Amygdala (tissue), 56 donors: ENCODE results near the gene PRSS57.
"Not testable (repeated sequence)": the region's sequence is repeated elsewhere in the genome, so short reads cannot be mapped to it uniquely, and the experiment has no call there.

Experiments used
- DNase-seq, 56 donors: peaks; one replicate each; lab custom pipeline; 2025; lab: John Stamatoyannopoulos, UW

Gene PRSS57

DNA sequence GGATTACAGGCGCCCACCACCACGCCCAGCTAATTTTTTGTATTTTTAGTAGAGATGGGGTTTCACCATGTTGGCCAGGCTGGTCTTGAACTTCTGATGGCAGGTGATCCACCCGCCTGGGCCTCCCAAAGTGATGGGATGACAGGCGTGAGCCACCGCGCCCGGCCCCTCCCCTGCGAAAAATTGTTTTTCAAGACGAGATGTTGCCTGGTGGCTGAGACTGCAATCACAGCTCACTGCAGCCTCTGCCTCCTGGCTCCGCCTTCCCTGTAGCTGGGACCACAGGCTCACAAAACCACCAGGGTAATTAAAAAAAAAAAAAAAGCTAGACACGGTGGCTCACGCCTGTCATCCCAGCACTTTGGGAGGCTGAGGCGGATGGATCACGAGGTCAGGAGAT, 4.6 kb upstream of the PRSS57 start:
- not testable (repeated sequence) for DNase-seq

DNA sequence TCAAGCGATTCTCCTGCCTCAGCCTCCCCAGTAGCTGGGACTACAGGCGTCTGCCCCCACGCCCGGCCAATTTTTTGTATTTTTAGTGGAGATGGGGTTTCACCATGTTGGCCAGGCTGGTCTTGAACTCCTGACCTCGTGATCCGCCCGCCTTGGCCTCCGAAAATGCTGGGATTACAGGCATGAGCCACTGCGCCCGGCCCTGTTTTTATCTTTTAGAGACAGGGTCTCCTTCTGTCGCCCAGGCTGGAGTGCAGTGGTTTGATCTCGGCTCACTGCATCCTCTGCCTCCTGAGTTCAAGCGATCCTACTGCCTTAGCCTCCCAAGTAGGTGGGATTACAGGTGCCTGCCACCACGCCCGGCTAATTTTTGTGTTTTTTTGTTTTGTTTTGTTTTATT, 3.3 kb upstream of the PRSS57 start:
- not testable (repeated sequence) for DNase-seq

DNA sequence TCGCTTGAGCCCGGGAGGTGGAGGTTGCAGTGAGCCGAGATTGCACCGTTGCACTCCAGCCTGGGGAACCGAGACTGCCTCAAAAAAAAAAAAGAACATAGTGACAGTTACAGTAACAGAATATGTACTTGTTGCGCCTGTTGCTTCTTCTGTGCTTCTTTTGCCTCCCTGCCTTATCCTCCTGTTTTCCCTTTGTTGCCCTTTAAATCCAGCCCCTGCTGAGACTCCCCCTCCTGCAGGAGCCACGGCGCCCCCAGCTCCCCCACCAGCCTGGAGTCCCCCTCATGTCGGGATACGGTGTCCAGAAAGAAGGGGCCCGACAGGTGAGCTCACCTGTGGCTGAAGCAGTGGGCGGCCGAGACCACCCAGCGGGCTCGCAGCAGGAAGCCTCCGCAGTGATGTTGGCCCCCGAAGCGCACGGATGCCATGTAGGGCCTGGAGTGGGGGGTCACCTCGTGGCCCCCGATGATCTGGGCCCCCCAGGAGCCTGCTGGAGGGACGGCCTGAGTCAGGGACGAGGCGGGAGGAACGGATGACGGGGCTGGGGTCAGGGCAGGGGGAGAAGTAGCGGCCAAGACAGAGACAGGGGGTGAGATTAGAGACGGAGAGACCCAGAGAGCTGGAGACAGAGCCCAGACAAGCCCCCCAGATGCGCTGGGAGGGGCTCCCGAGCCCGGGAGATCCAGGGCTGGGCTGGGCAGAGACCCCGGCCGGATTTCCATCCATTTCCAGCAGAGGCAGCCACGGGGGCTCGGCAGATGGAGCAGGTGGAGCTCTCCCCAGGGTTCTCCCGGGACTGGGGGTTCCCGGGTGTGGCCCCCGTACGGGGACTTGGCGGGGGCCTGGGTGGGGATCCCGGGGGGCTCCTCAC, 536 bp downstream of the PRSS57 start:
- DNase-seq, result no peak

DNA sequence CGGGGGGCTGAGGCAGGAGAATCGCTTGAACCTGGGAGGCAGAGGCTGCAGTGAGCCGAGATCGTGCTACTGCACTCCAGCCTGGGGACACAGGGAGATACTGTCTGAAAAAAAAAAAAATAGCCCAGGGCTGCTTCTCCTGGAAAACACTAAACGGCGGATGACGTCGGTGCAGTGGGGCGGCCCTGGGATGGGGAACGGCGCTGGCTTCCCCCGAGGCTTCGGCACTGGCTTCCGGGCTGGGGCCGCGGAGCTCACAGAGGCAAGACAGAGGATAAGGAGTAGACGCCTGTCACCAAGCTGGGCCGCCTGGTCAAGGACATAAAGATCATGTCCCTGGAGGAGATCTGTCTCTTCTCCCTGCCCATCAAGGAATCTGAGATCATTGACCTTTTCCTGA, 5.0 kb downstream of the PRSS57 start:
- DNase-seq, result no peak

DNA sequence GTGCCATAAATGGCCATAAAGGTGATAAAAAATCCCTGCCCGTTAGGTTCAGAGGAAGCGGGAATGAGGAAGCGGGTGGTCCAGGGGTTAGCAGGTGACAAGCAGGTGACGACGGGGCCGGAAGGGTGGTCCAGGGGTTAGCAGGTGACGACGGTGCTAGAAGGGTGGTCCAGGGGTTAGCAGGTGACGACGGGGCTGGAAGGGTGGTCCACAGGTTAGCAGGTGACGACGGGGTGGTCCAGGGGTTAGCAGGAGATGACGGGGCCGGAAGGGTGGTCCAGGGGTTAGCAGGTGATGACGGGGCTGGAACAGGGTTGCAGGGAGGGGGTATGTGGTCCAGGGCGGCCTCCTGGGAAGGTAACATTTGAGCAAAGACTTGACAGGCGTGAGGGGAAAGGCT, 6.3 kb downstream of the PRSS57 start:
- no peak for DNase-seq

DNA sequence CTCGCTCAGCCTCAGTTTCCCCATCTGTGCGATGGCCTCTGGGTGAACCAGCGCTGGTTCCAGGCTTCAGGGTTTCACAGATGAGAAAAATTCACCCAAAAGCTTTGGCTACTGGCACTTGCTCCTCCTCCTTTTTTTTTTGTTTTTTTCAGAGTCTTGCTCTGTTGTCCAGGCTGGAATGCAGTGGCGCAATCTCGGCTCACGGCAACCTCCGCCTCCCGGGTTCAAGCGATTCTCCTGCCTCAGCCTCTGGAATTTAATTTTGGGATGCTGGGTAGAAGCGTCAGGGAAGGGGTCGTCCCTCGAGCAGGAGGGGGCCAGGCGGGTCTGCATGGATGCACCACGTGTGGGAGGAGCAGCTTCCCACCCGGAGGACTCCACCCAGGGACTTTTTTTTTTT, 7.0 kb downstream of the PRSS57 start:
- no peak for DNase-seq

DNA sequence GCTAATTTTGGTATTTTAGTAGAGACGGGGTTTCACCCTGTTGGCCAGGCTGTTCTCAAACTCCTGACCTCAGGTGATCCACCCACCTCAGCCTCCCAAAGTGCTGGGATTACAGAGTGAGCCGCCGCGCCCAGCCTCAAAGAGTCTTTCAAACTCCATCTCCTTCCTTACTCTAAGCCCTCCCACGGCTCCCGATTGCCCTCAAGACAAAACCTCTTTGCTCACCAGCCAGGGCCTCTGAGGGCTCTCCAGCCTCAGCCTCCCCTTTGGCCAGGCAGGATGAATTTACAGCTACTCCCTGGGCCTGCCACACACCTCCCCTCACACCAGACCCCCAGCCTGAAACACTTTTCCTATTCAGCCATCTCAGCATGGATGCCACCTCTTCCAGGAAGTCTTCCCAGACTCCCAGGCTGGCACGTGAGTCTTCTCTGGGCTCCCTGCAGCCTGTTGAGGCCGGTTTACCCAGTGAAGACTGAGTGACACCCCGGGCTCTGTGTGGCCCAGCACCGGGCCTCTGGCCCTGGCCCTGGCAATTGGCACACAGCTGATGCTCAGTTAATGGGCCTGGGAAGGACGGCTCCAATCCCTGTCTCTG, 7.6 kb downstream of the PRSS57 start:
- DNase-seq, result no peak

DNA sequence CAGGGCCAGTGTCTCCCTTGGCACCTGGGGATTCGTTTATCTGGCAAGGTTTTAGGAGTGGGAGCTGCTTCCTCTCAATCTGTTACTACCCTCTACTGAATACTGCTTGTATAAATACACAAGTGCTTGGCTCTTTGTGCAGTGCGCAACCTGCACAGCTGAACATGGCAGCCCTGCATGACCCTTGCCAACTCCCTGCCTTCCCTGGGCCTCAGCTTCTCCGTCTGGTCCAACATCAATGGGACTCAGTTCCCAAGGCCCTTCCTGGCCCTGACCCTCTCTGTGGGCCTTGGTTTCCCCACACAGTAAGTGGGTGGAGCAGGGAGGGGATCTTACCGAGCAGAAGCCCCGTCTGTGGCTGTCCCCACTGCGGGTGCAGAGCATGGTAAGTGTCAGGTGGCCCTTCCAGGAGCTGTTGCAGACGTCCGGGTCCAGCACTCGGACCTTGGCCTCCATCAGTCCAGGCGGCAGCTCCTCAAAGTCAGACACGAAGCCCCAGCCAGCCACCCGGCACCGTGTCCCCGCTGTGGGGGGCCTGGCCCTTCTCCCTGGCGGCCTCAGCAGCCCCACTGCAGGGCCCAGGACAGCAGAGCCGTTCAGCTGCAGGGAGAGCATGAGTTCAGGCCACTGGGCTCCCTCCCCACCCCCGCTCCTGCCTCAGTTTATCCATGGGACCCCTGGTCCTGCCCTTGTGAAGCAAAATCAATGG, 8.5 kb downstream of the PRSS57 start:
- no peak for DNase-seq

DNA sequence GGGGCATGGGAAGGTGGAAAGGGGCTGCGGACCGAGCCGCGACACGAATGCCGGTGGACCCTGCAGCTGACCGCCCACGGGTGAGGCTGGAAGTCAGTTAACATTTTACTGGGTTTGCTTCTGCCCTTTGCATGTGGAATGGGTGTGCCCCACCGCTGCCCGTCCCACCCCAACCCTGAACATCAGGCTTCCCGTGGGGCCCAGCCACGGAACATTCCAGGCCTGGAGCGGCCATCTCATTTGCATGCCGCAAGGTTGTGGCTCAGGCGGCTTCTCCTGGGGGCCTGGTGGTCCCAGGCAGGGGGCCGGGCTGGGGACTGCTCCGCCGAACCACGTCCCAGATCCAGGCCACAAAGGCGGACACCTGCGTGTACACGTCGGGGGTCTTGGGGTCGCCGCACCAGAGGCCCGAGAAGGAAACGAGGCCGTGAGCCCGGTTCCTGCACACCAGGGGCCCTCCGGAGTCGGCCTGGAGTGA, 9.8 kb downstream of the PRSS57 start:
- no peak for DNase-seq

DNA sequence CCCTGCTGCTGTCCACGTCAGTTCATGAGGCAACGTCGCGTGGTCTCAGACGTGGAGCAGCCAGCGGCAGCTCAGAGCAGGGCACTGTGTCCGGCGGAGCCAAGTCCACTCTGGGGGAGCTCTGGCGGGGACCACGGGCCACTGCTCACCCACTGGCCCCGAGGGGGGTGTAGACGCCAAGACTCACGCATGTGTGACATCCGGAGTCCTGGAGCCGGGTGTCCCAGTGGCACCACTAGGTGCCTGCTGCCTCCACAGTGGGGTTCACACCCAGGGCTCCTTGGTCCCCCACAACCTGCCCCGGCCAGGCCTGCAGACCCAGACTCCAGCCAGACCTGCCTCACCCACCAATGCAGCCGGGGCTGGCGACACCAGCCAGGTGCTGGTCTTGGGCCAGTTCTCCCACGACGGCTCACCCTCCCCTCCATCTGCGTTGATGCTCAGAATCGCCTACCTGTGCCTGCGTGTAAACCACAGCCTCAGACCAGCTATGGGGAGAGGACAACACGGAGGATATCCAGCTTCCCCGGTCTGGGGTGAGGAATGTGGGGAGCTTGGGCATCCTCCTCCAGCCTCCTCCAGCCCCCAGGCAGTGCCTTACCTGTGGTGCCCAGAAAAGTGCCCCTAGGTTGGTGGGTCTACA, 12.5 kb downstream of the PRSS57 start:
- DNase-seq, result no peak

DNA sequence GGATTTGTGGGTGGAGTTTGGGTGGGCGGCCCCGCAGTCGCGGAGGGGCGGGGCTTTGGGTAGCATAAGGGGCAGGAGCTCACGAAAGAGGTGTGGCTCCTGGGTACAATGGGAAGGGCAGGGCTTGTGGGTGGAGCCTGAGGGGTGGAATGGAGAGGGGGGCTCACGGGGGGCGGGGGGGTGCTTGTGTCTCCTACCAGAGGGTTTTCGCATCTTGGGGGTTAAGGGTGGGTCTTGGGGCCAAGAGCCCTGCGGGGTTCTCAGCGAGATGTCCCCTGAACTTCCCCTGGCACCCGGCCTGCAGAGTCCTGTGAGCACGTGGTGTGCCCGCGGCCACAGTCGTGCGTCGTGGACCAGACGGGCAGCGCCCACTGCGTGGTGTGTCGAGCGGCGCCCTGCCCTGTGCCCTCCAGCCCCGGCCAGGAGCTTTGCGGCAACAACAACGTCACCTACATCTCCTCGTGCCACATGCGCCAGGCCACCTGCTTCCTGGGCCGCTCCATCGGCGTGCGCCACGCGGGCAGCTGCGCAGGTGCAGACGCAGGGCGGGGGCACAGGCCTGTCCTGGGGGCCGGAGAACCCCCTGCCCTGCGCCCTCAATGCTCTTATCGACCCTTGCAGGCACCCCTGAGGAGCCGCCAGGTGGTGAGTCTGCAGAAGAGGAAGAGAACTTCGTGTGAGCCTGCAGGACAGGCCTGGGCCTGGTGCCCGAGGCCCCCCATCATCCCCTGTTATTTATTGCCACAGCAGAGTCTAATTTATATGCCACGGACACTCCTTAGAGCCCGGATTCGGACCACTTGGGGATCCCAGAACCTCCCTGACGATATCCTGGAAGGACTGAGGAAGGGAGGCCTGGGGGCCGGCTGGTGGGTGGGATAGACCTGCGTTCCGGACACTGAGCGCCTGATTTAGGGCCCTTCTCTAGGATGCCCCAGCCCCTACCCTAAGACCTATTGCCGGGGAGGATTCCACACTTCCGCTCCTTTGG, 13.9 kb downstream of the PRSS57 start:
- peak in 6 of 56 donors; percentile 47 to 84 (median 70) for DNase-seq

DNA sequence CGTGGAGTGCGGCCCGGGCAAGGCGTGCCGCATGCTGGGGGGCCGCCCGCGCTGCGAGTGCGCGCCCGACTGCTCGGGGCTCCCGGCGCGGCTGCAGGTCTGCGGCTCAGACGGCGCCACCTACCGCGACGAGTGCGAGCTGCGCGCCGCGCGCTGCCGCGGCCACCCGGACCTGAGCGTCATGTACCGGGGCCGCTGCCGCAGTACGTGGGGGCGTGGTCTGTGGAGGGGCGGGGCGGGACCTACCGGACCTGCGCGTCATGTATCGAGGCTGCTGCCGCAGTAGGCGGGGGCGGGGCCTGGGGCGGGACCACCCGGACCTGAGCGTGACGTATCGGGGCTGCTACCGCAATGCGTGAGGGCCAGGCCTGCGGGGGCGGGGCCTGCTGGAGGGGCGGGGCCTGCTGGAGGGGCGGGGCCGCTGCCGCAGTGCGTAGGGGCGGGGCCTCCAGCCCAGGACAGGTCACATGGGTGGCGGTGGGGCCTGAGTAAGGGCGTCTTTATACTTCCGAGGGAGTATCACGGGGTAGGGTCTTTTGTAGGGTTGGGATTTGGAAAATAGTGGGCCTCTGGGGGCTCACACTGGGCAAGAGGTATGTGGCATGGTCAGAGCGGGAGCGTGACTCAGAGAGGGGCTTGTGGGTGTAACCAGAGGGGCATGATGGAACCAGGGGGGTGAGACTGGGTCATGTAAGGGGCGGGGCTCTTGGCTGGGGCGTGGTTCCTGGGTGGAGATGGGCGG, 14.8 kb downstream of the PRSS57 start:
- peak; percentile 69 to 100 (median 99) for DNase-seq

DNA sequence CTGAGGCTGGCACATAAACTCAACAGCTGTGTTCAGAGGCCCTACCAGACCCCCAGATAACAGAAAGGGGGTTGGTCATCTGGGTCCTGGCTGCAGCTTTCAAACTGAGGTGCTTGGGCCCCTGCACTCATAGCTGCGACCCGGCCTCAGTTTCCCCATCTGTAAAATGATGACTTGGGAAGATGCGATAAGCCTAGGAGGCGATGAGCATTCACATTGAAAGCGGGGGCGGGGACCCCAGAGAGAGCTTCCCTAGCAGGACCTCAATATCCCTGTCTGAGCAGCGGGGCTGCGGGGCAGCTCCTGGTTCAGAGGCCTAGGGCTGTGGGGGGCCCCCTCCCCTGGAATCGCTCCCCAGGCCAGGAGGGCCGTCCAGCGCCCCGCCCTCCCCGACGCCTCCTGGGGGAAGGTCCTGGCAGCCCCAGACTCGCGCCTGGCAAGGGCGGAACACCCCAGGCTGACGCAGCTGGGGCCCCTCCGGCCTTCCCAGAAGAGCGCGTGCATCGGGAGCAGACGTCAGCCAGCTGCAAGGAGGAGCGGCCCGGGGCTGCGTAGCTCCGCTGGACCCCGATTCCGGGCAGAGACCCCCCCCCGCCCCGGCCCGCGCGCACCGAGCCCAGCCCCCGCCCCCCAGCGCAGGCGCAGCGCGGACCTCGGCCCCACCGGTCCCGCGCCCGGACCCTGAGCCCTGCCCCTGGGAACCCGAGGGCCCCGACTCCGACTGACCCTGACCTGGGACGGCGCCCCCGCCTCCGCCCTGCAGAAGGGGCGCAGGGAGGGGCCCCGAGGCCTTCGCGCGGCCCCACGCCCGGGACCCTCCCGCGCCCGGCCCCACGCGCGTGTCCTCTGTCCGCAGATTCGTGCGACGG, 15.6 kb downstream of the PRSS57 start:
- DNase-seq, result peak in 30 of 56 donors; percentile 34 to 69 (median 51)

DNA sequence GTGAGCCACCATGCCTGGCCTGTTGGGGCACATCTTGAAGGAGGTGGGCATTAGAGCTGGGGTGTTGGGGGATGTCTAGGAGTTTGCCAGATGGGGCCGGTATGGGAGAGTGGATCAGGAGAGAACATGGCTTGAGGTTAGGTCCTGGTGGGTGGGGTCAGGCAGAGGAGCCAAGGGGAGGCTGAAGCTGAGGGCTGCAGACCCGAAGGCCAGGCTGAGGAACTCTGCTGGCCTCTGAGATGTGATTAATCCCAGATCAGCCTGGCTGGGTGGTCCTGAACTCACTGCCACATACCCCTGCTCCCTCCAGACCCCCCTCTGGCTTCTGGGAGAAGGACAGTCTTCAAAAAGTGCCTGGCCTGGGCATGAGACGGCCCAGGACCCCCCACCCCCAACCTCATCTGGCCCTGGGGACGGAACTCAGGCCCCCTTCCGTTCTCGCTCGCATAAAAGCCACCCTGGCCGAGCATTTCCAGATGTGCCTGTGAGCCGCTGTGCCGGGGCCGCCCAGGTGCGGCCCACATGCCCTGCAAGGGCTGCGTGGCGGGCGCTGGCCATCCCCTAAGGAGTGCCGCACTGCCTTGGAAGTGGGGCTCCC, 16.4 kb downstream of the PRSS57 start:
- DNase-seq, result no peak

DNA sequence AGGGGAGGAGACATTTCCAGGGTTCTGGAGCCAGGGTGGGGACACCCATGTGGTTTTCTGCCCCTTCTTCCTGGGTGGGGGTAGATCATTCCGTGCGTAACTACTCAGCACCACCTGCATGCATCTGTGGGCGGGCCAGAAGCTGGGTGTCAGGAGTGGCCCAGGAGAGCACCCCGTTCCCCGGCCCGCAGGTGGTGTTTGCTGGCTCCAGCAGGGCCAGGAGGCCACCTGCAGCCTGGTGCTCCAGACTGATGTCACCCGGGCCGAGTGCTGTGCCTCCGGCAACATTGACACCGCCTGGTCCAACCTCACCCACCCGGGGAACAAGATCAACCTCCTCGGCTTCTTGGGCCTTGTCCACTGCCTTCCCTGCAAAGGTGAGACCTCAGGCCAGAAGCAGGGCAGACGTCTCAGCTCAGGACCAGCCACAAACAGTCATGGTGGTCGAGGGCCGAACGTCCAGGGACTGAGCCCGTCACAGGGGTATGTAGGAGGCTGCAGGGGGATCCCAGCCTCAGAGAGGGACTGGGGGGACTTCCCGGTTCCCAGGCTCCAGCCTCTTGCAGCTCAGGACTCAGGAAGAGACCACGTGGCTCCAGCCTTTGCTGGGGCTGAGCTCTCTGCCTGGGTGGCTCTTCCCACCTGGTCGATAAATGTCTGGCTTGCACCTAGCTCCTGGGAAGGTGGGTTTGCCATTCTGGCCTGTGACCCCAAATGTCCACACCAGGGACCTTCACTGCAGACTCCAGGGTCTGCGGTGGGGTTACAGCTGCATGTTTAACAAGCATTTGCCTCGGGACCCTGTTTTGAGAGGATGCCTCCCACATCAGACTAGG, 17.4 kb downstream of the PRSS57 start:
- peak in 1 of 56 donors; percentile 37 for DNase-seq

DNA sequence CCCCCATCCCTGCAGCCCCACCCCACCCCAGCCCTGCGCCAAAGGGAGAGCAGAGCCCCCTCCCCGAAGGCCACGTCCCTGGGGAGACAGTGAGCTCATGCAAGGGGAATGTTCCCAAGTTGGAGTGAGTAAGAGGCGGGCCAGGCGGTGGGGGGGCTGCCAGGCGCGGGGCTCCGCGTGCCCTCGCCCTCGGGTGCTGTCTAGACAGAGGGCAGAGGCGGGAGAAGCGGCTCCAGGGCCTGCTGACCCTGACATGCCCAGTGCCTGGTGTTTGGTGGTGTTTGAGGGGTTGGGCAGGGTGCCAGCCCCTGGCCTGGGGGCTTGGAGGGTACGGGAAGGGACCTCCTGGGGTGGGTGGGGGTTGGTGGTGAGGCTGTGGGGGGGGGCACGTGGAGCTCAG, 18.1 kb downstream of the PRSS57 start:
- DNase-seq, result peak in 5 of 56 donors; percentile 18 to 55 (median 29)
